ENCODE measurements around the gene MYRIP.

MYRIP gene

DNA sequence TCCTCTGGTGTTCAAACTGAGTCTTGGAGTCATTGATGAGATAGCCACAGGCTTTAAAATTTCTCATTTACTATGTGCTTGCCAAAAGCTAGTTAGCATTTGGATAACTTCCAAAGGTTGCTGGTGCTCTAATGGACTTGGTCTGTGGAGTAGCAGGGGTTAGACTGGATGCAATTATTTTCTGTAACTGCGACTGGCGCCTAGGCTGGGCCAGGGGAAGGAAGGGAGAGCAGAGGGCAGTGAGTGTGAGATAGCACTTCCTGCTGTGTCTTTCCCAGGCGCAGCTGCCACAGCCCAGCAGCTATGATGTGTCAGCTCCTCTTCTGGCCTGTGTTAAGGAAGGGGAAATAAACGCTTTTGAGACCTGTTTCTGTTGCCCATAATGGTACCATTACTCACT, 98.6 kb downstream of the MYRIP start:
- DNase-seq (ENCODE audit: low read depth): no peak

GRCh38 chr3:39910135-39910534, 100.7 kb downstream of the MYRIP start:
- DNase-seq (ENCODE audit: low read depth): no peak

- no peak for DNase-seq (ENCODE audit: low read depth)
Measured at GRCh38 chr3:39910826-39911464, 101.5 kb downstream of the MYRIP start.

- no peak for DNase-seq (ENCODE audit: low read depth)
Measured at GRCh38 chr3:39911465-39912309, 102.3 kb downstream of the MYRIP start.

DNA sequence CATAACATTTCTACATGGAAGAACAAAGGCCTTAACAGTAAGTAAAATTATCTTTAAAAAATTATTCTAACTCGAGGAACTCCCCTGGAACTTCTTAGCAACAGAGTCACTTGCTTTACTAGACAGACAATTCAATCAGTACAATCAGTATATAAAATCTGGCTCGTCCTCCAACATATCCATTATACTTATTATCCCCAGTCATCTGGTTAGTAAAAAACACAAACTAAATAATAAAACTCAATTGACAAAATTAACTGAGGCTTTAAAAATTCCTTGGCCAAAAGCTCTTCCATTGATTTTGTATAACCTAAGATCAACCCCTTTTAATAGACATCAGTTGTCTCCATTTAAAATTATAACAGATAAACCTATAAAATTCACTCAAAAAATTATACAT, 105.6 kb downstream of the MYRIP start:
- DNase-seq (ENCODE audit: low read depth): no peak

- no peak for DNase-seq (ENCODE audit: low read depth)
Measured at GRCh38 chr3:39917065-39917773, 107.8 kb downstream of the MYRIP start.

GRCh38 chr3:39919281-39919680, 109.9 kb downstream of the MYRIP start:
- no peak for DNase-seq (ENCODE audit: low read depth)

GRCh38 chr3:39920271-39920670, 110.9 kb downstream of the MYRIP start:
- no peak for DNase-seq (ENCODE audit: low read depth)

DNA sequence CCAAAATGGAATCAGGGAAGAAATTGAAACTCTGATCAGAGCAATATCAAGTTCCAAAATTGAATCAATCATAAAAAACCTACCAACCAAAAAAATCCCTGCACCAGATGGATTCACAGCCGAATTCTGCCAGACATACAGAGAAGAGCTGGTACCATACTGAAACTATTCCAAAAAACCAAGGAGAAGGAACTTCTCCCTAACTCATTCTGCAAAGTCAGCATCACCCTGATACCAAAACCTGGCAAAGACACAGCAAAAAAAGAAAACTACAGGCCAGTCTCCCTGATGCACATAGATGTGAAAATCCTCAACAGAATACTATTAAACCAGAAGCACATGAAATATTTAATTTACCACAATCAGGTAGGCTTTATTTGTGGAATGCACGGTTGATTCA, 118.1 kb downstream of the MYRIP start:
- DNase-seq (ENCODE audit: low read depth): no peak

- DNase-seq (ENCODE audit: low read depth): no peak
Measured at GRCh38 chr3:39933986-39934693, 124.7 kb downstream of the MYRIP start.

DNA sequence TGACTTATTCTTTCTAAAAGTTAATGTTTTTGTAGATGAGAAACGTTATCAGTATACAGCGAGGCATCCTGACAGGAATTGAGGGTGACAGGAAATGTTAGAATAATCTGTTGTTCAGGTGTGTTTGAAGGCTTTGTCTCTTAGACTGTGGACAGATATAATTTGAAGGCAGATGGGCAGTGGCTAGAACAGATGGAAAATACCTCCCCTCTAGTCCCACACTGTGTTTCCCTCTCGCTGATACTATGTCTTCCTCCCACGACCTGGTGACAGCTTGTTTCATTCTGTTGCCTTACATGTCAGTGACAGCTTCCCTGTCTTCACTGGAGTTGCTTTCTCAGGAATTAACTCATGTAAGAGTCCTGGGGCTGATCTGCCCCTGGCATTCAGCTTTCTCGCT, 125.3 kb downstream of the MYRIP start:
- DNase-seq (ENCODE audit: low read depth): no peak

DNA sequence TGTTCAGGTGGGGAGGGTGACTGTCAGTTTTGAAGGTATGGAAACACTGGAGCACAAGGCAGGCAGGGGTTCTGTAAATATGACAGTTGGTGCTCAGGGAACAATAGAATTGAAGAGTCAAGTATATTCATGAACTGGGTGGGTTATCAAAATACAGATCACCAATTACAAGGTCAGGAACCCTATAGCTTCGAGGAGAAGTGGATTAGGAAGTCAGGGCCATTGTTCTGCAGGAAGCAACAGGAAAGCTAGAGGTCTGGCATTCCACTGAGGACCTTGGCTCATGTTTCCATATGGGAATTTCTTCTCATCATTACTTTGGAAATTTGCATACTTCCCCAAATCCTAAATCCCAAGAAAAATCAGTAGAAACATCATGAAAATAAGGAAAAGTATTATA, 125.9 kb downstream of the MYRIP start:
- DNase-seq (ENCODE audit: low read depth): no peak

- no peak for DNase-seq (ENCODE audit: low read depth)
Measured at GRCh38 chr3:39936848-39937247, 127.4 kb downstream of the MYRIP start.

DNA sequence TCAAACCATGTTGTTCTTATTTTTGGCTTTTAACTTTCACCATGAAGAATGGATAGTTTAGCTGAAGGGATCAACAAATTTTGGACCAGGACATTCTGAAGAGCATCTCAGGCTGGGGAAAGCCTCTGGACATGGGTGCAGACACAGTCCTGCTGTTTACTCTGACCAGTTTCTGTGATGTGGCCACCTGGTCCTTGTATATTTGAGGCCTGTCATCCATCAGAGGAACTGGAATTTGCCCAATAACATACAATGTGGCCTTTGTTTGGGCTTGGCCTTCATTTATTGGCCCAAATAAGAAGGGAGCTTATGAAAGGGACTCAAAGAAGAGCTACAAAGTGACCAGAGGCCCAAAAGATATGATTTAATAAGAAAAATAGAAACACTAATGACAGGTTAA, 127.9 kb downstream of the MYRIP start:
- no peak for DNase-seq (ENCODE audit: low read depth)

GRCh38 chr3:39937874-39938273, 128.5 kb downstream of the MYRIP start:
- DNase-seq (ENCODE audit: low read depth): no peak

DNA sequence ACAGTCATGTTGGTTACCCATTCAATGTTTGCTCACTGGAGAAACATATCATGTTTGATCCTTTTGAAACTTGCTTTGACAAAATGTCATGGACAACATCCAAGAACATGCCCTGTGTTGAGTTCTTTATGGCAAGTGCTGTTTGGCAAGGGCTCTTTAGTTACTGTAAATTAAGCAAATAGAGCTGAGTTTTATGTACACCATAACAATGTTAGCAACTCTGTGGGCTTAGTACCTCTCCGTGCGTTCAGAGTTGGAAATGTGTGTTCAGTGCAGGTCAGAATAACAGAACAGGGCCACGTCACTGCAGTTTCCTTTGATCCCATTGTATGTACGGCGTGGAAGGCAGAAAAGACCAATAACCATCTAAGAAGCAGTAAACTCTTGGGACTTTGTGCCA, 132.5 kb downstream of the MYRIP start:
- no peak for DNase-seq (ENCODE audit: low read depth)

DNA sequence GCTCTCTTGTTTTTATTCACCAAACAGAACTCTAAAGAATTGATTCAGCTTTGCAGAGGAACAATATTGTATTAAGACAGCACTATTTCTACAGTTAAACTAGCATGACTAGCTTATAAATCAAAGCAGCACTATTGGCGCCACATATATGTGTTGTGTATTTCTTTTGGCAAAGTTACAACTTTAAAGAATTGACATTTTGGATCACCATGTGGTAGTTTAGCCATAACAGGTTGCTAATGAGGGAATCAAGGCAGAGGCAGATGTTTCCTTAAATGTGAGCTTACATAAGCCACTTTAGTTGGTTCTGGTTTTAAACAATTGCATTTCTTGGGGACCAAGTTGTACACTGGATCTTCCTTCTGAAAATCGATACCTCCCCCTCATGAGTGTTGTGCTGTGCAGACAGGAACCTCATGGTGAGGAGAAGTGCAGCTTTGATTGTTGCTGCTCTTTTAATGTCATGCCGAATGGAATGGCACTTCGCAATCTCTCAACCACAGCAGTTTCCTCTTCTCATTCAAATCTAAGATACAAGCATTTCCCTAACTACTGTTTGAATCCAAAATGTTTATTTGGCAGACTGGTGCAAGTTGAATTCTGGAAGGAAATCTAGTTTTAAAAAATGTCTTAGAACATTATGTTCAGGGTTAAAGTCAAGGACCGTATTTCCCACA, 151.2 kb downstream of the MYRIP start:
- no peak for DNase-seq (ENCODE audit: low read depth)

GRCh38 chr3:39961230-39961629, 151.8 kb downstream of the MYRIP start:
- no peak for DNase-seq (ENCODE audit: low read depth)

GRCh38 chr3:39962581-39962980, 153.2 kb downstream of the MYRIP start:
- no peak for DNase-seq (ENCODE audit: low read depth)

- DNase-seq (ENCODE audit: low read depth): no peak
Measured at GRCh38 chr3:39965461-39965860, 156.1 kb downstream of the MYRIP start.

DNA sequence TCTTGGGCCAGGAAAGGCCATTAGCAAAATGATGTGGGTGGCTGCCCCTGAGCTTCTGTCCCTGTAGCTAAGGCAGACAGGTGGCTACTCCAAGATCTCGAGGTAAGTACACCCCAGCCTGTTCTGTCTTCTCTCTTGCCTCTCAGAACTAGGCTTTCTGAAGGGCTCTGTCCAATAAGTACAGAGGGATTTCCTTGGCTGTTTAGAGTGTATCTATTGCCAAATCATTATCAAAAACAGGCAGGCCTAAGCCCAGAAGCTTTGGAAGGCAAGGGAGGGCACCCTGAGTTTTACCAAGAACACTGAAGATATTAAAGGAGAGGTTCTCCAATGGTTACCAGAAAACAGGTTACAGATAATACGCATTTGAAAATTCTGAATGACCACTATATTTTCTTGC, 156.6 kb downstream of the MYRIP start:
- DNase-seq (ENCODE audit: low read depth): no peak

DNA sequence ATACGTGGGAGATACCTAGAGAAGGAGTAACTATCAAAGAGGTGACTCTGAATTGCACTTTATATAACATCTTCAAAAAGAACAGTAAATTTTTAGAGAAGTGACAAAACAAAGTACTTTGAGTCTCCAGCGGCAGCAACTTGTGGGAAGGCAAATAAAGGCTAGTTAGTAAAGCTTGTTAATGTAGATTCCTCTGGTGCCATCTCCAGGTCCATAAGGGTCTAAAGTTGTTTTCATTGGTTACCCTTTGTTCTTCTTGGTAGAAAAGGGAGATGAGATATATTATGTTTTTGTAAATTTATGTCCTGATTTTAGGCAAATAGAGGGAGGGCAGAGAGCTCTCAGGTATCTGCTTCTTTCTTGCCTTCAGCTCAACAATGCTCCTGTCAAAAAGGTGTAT, 161.6 kb downstream of the MYRIP start:
- no peak for DNase-seq (ENCODE audit: low read depth)

All from stimulated activated CD8-positive, alpha-beta memory T cell treated with anti-CD3 and anti-CD28 coated beads, Interleukin-15, amount 100 ng/mL, for 24 hours (primary cell).